Endothelial cell of umbilical vein (primary cell): Measurements from ENCODE around the gene RAB43. TPM values are rescaled to one million over a fixed set of nuclear protein-coding genes. Genes with fewer than 3 reads are reported as not detected.

Experiments
- BruUV-seq: library from RNA; stranded (reverse); fragments of 400-500 nt; replicated peaks from 2 replicates; lab custom pipeline; 2021; lab: Mats Ljungman, UMichigan
- CTCF ChIA-PET: fragments of 300-600, 350-600 bp; sonication (Branson Sonifier 250); formaldehyde crosslinking; loops from one replicate; lab custom pipeline; 2021; ENCODE audit warnings: antibody characterized with exemption, inconsistent platforms; lab: Charles Lee
- POLR2A ChIA-PET: fragments of 300-600, 350-600 bp; sonication (Branson Sonifier 250); formaldehyde crosslinking; loops from one replicate; lab custom pipeline; 2021; ENCODE audit warnings: antibody characterized with exemption, inconsistent platforms; lab: Charles Lee
- DNase-seq: peaks from one replicate; pipeline ENCODE4 v3.0.0-alpha.2; 2011; ENCODE audit warnings: low read depth, low spot score
- FAIRE-seq: peaks from 2 replicates; lab custom pipeline; 2011; peaks lifted over from hg19 to GRCh38; lab: Jason Lieb, UNC
- H2AFZ ChIP-seq: 2 replicates; pipeline ENCODE4 v1.6.0; 2012; ENCODE audit warnings: low read depth, low read length, control low read depth, inconsistent platforms
- H3K27ac ChIP-seq: 2 replicates; pipeline ENCODE4 v1.5.1; 2011; ENCODE audit warnings: low read depth, mild to moderate bottlenecking, control low read depth, low read length, moderate library complexity; ENCODE audit not compliant: insufficient read depth
- H3K27me3 ChIP-seq, 2 experiments: 2 replicates each; pipeline versions ENCODE4 v1.6.0 to v1.6.1; 2011; ENCODE audit warnings: low read length in 2 of 2, mixed read lengths in 1 of 2; ENCODE audit not compliant: control insufficient read depth in 2 of 2, insufficient read depth in 2 of 2
- H3K36me3 ChIP-seq, 2 experiments: 2 replicates in 1 of 2; 3 replicates in 1 of 2; pipeline ENCODE4 v1.5.1; 2011; ENCODE audit warnings: low read length in 2 of 2, mild to moderate bottlenecking in 1 of 2, moderate library complexity in 1 of 2; ENCODE audit not compliant: control insufficient read depth in 2 of 2, insufficient read depth in 2 of 2; ENCODE audit errors: extremely low read depth in 1 of 2
- H3K4me1 ChIP-seq: 3 replicates; pipeline ENCODE4 v1.5.1; 2011; ENCODE audit warnings: mild to moderate bottlenecking, low read length; ENCODE audit not compliant: control insufficient read depth, insufficient read depth; ENCODE audit errors: extremely low read depth
- H3K4me2 ChIP-seq: 2 replicates; pipeline ENCODE4 v1.6.1; 2011; ENCODE audit warnings: low read length, control low read depth, mixed read lengths; ENCODE audit not compliant: insufficient read depth
- H3K4me3 ChIP-seq, 3 experiments: fragments of 200-600 bp in 1 of 3; sonication (generic), shearing (Covaris generic) in 1 of 3; replicated peaks in 1 of 3; 2 replicates each; pipeline ENCODE4 v1.5.1; 2011 to 2016; ENCODE audit warnings: control low read depth in 3 of 3, low read length in 3 of 3, mild to moderate bottlenecking in 2 of 3, inconsistent platforms in 1 of 3, low read depth in 1 of 3, moderate library complexity in 1 of 3; ENCODE audit not compliant: insufficient read depth in 1 of 3
- H3K79me2 ChIP-seq: 2 replicates; pipeline ENCODE4 v1.6.0; 2012; ENCODE audit warnings: low read length, inconsistent platforms; ENCODE audit not compliant: control insufficient read depth, insufficient read depth
- H3K9ac ChIP-seq: replicated peaks from 2 replicates; pipeline ENCODE3; 2011; ENCODE audit warnings: low read length, control low read depth; ENCODE audit not compliant: insufficient read depth; ENCODE audit errors: extremely low read depth
- H3K9me1 ChIP-seq: replicated peaks from 3 replicates; pipeline ENCODE4 v1.6.0; 2011; ENCODE audit warnings: mild to moderate bottlenecking, low read length; ENCODE audit not compliant: control insufficient read depth, insufficient read depth; ENCODE audit errors: extremely low read depth
- H3K9me3 ChIP-seq: replicated peaks from 2 replicates; pipeline ENCODE4 v1.5.1; 2012; ENCODE audit warnings: low read length, inconsistent platforms; ENCODE audit not compliant: control insufficient read depth, insufficient read depth
- H4K20me1 ChIP-seq: replicated peaks from 2 replicates; pipeline ENCODE3; 2011; ENCODE audit warnings: mild to moderate bottlenecking, low read length; ENCODE audit not compliant: control insufficient read depth, insufficient read depth; ENCODE audit errors: extremely low read depth
- EZH2 ChIP-seq: IDR thresholded peaks from 2 replicates; pipeline ENCODE4 v1.6.1; 2012; ENCODE audit warnings: borderline replicate concordance, low read depth, mild to moderate bottlenecking, moderate library complexity, low read length, inconsistent platforms; ENCODE audit not compliant: severe bottlenecking
- FOS ChIP-seq: IDR thresholded peaks from 2 replicates; pipeline ENCODE4 v1.6.1; 2011; ENCODE audit warnings: mild to moderate bottlenecking, low read length, moderate library complexity, borderline replicate concordance; ENCODE audit not compliant: insufficient read depth
- JUN ChIP-seq: IDR thresholded peaks from 2 replicates; pipeline ENCODE4 v1.6.1; 2011; ENCODE audit warnings: borderline replicate concordance, low read depth; ENCODE audit not compliant: insufficient read length, insufficient read depth
- MYC ChIP-seq: IDR thresholded peaks from one replicate; pipeline ENCODE4 v1.6.1; 2011; ENCODE audit warnings: mild to moderate bottlenecking, low read depth, low read length
- POLR2AphosphoS5 ChIP-seq: IDR thresholded peaks from 2 replicates; pipeline ENCODE4 v1.6.1; 2012; ENCODE audit warnings: low read depth, mild to moderate bottlenecking, control low read depth, low read length, moderate library complexity; ENCODE audit not compliant: insufficient read depth
- dilution Hi-C: fragments of 300-500 bp; cut with MboI; formaldehyde crosslinking; loops from one replicate; pipeline ENCODE4 v1.15.0; 2019; ENCODE audit warnings: low sequenced_read_pairs; ENCODE audit not compliant: extremely low pct_ligation_motif_present
- intact Hi-C: fragments of 100-400 bp; cut with micrococcal nuclease; formaldehyde crosslinking; loops from one replicate; pipeline ENCODE4 v1.10.0; 2022
- polyA plus RNA-seq, 4 experiments: library from polyadenylated mRNA; depleted of rRNA in 3 of 4; stranded (reverse) in 3 of 4; unstranded in 1 of 4; fragments of >200 nt; gene quantifications; 2 replicates each; pipeline versions ENCODE4 v1.2.1 to v1.2.3, GENCODE V29; 2011 to 2012; ENCODE audit warnings: missing spikeins in 1 of 4
- total RNA-seq: library from RNA; stranded (reverse); gene quantifications from 2 replicates; pipeline ENCODE4 v1.2.3, GENCODE V29; 2021
- TF ChIP-seq, protein P1 (sequence below): IDR thresholded peaks from 2 replicates; pipeline ENCODE4 v1.6.1; 2011; ENCODE audit not compliant: insufficient read depth, insufficient read length

The RAB43 gene
- total and polyA plus RNA-seq, 2 donors (not counting 3 experiments of a cell fraction or from before 2014, with no cell fraction given), result 18.5 to 31.5 TPM

DNA sequence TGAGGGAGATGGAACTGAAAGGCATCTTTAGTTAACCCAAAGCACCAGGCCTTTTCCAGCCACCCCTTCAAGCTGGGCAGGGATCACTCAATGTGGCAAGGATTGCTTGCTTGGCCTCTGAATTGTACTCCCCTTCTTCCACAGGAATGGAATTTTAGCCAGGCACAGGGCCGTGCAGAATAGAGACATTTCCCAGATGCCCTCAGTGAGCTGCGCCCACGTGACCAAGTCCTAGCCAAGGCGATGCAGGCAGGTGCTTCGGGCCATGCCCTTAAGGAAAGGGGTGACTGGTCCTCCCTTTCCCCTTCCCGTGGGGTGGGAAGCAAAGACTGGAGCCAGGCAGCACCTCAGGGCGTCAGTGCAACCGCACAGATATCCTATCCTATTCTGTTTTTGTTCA lies 43.1 kb downstream of the RAB43 start:
- Histone ChIP-seq H3K9me3 (no peaks in the 10 kb centered on the region), H2AFZ (no peak overlapping the region), H3K9me1 (no peaks in the 10 kb centered on the region), H3K36me3 (no peaks in the 10 kb centered on the region), H3K4me2 (no peak overlapping the region), H3K27ac (no peak overlapping the region), H3K4me3 (no peak overlapping the region), H3K27me3 (no peaks in the 10 kb centered on the region), H3K9ac (no peak overlapping the region), H3K79me2 (no peaks in the 10 kb centered on the region), H3K4me1 (peaks cover 3% of the 10 kb centered on the region), H4K20me1 (no peaks in the 10 kb centered on the region)
- DNase-seq (no peak), FAIRE-seq (no peak)
- ChIA-PET CTCF (interaction anchor here (1.1 to 2.1 kb wide), 2 partner anchors 25 to 108 kb away, joined by 4 to 6 read pairs; no protein-coding TSS in a partner anchor), POLR2A (no interaction called here)
- dilution Hi-C loops (no loop called here), intact Hi-C loops (no loop called here)
- no TSS peak for BruUV-seq
- no peak for TF ChIP-seq EZH2

DNA sequence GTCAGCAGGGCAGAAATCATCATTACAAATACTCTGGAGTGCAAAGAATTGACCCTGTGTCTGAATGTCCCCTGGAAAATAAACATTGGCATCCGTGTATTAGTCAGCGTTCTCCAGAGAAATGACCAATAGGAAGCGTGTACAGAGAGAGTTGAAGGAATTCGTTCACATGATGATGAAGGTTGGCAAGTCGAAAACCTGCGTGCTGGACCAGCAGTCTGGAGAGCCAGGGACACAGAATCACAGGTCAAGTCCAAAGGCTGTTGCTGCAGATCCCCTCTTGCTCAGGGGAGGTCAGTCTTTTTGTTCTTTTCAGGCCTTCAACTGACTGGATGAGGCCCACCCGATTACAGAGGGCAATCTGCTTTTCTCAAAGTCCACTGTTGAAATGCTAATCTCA lies 44.4 kb downstream of the RAB43 start:
- no peak overlapping the region for H3K27ac ChIP-seq
- no peak overlapping the region for H3K4me3 ChIP-seq
- no peaks in the 10 kb centered on the region for H3K36me3 ChIP-seq
- H3K79me2 ChIP-seq, result no peaks in the 10 kb centered on the region
- peaks cover 3% of the 10 kb centered on the region for H3K4me1 ChIP-seq
- no peaks in the 10 kb centered on the region for H3K9me3 ChIP-seq
- peak; percentile 79 for DNase-seq
- BruUV-seq, result no TSS peak
- no peaks in the 10 kb centered on the region for H3K9me1 ChIP-seq
- H3K4me2 ChIP-seq, result peak overlapping the region; percentile 10
- peak overlapping the region; percentile 69 for H2AFZ ChIP-seq
- H4K20me1 ChIP-seq, result no peaks in the 10 kb centered on the region
- ChIA-PET POLR2A (interaction anchor here (0.7 kb wide), 1 partner anchor 60 kb away, joined by 6 read pairs; no protein-coding TSS in a partner anchor), CTCF (interaction anchor here (0.8 to 2.1 kb wide), 3 partner anchors 9 to 107 kb away, joined by 3 to 9 read pairs (median 6); no protein-coding TSS in a partner anchor)
- peak; percentile 96 for FAIRE-seq
- intact Hi-C loops (no loop called here), dilution Hi-C loops (no loop called here)
- no peaks in the 10 kb centered on the region for H3K27me3 ChIP-seq
- H3K9ac ChIP-seq, result no peak overlapping the region
- TF ChIP-seq EZH2, result no peak
- no peak for TF ChIP-seq MYC
- TF ChIP-seq FOS, result peak; percentile 15
- TF ChIP-seq JUN, result peak; percentile 25
- TF ChIP-seq, protein P1, sequence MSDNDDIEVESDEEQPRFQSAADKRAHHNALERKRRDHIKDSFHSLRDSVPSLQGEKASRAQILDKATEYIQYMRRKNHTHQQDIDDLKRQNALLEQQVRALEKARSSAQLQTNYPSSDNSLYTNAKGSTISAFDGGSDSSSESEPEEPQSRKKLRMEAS, result no peak
- peak; percentile 29 for TF ChIP-seq POLR2AphosphoS5
